Esophagus (tissue), 2 donors: Measurements from ENCODE around the gene FAM174C. TPM values are rescaled to one million over a fixed set of nuclear protein-coding genes. Genes with fewer than 3 reads are reported as not detected.
A peak's percentile ranks its signal among the peaks of the same experiment; 100 is the strongest.
"Not testable (repeated sequence)": the region's sequence is repeated elsewhere in the genome, so short reads cannot be mapped to it uniquely, and the experiment has no call there.

ENCODE experiments used
- H3K27ac ChIP-seq, 2 donors: one replicate each; pipeline ENCODE4 v1.5.1; 2013; ENCODE audit warnings: low read depth in 2 of 2, mild to moderate bottlenecking in 2 of 2, inconsistent platforms in 1 of 2, low read length in 1 of 2, moderate library complexity in 1 of 2
- H3K27me3 ChIP-seq, 2 donors: one replicate each; pipeline ENCODE4 v1.6.1; 2013; ENCODE audit warnings: low read length in 2 of 2, control low read depth in 1 of 2, mild to moderate bottlenecking in 1 of 2; ENCODE audit not compliant: insufficient read depth in 2 of 2, control insufficient read depth in 1 of 2
- H3K36me3 ChIP-seq, 2 donors: one replicate each; pipeline ENCODE4 v1.6.1; 2013; ENCODE audit warnings: low read length in 1 of 2; ENCODE audit not compliant: control insufficient read depth in 2 of 2, insufficient read depth in 2 of 2
- H3K4me1 ChIP-seq, 2 donors: one replicate each; pipeline ENCODE4 v1.6.1; 2013; ENCODE audit warnings: low read length in 1 of 2; ENCODE audit not compliant: control insufficient read depth in 2 of 2, insufficient read depth in 2 of 2
- H3K4me3 ChIP-seq, 2 donors: one replicate each; pipeline ENCODE4 v1.5.1; 2013; ENCODE audit warnings: low read length in 2 of 2, mild to moderate bottlenecking in 2 of 2, low read depth in 1 of 2, moderate library complexity in 1 of 2
- H3K9me3 ChIP-seq, 2 donors: one replicate each; pipeline ENCODE4 v1.6.1; 2013; ENCODE audit warnings: mild to moderate bottlenecking in 2 of 2, low read depth in 1 of 2, low read length in 1 of 2, moderate library complexity in 1 of 2; ENCODE audit not compliant: control insufficient read depth in 2 of 2, insufficient read depth in 1 of 2
- WGBS, 2 donors: extraction: QIAGEN DNeasy Blood & Tissue Kit; methylation state at CpG; one replicate each; pipeline ENCODE4 v1.1.7; 2013; 5-methylcytosine and 5-hydroxymethylcytosine counted together
- polyA plus RNA-seq, 2 donors: library from polyadenylated mRNA; stranded (reverse); fragments of 200-250 nt; gene quantifications; one replicate each; pipeline ENCODE4 v1.2.3, GENCODE V29; 2013
- donor health status: healthy with polysubstance abuse.
- donor health status: Bipolar disorder and iron deficiency.

The FAM174C gene
- polyA plus RNA-seq, 2 donors: 45.8 to 46.7 TPM

GRCh38 chr19:1317274-1318003 is 42.1 kb downstream of the FAM174C start:
- Histone ChIP-seq H3K4me1 (peaks cover 0 to 8% of the 10 kb centered on the region in 2 donors), H3K27ac (no peak overlapping the region), H3K9me3 (no peaks in the 10 kb centered on the region), H3K36me3 (no peaks in the 10 kb centered on the region), H3K4me3 (no peak overlapping the region), H3K27me3 (peaks cover 6% of the 10 kb centered on the region in 2 donors)
- WGBS, 2 donors: 64 to 66% methylated on average over 17 of the region's 17 CpGs

GRCh38 chr19:1318678-1319471 is 43.5 kb downstream of the FAM174C start:
- Histone ChIP-seq H3K4me3 (no peak overlapping the region), H3K27me3 (peaks cover 6% of the 10 kb centered on the region in 2 donors), H3K27ac (no peak overlapping the region)

GRCh38 chr19:1320282-1320650 is 44.9 kb downstream of the FAM174C start:
- H3K4me3 ChIP-seq, H3K9me3 ChIP-seq, H3K27me3 ChIP-seq, H3K4me1 ChIP-seq, H3K27ac ChIP-seq, H3K36me3 ChIP-seq: not testable (repeated sequence)
- WGBS, 2 donors: 92 to 94% methylated on average over 3 of the region's 3 CpGs

More at GRCh38 chr19:1318678-1319471, 43.5 kb downstream of the FAM174C start:
- 31 to 46% methylated on average over 46 of the region's 46 CpGs for WGBS, 2 donors
- Histone ChIP-seq H3K9me3 (no peaks in the 10 kb centered on the region), H3K4me1 (peaks cover under 1 to 4% of the 10 kb centered on the region in 2 donors), H3K36me3 (no peaks in the 10 kb centered on the region)

GRCh38 chr19:1321539-1321938 is 46.2 kb downstream of the FAM174C start:
- H3K27ac ChIP-seq: no peak overlapping the region
- H3K4me1 ChIP-seq: peaks cover 8 to 10% of the 10 kb centered on the region in 2 donors
- no peaks in the 10 kb centered on the region for H3K36me3 ChIP-seq
- H3K4me3 ChIP-seq: no peak overlapping the region
- no peaks in the 10 kb centered on the region for H3K9me3 ChIP-seq
- peaks cover under 1 to 8% of the 10 kb centered on the region in 2 donors for H3K27me3 ChIP-seq
- WGBS, 2 donors: 82 to 85% methylated on average over 9 of the region's 9 CpGs

- Histone ChIP-seq H3K4me1 (peaks cover 8 to 10% of the 10 kb centered on the region in 2 donors), H3K36me3 (no peaks in the 10 kb centered on the region), H3K4me3 (no peak overlapping the region), H3K27me3 (peaks cover 0 to 8% of the 10 kb centered on the region in 2 donors), H3K9me3 (no peaks in the 10 kb centered on the region), H3K27ac (no peak overlapping the region)
- 85 to 86% methylated on average over 15 to 16 of the region's 16 CpGs for WGBS, 2 donors
Observed at GRCh38 chr19:1322198-1322981, 47.1 kb downstream of the FAM174C start.

GRCh38 chr19:1324249-1324805 is 49.0 kb downstream of the FAM174C start:
- peaks cover 8 to 10% of the 10 kb centered on the region in 2 donors for H3K4me1 ChIP-seq
- WGBS, 2 donors: 78 to 86% methylated on average over 11 to 12 of the region's 12 CpGs
- no peak overlapping the region for H3K4me3 ChIP-seq
- H3K36me3 ChIP-seq: no peaks in the 10 kb centered on the region
- H3K9me3 ChIP-seq: no peaks in the 10 kb centered on the region
- peaks cover 0 to 4% of the 10 kb centered on the region in 2 donors for H3K27me3 ChIP-seq
- no peak overlapping the region for H3K27ac ChIP-seq

GRCh38 chr19:1324806-1325567 is 49.7 kb downstream of the FAM174C start:
- 2% methylated on average over 58 to 66 of the region's 66 CpGs for WGBS, 2 donors
- no peaks in the 10 kb centered on the region for H3K9me3 ChIP-seq
- no peaks in the 10 kb centered on the region for H3K36me3 ChIP-seq
- H3K4me3 ChIP-seq: peak overlapping the region; percentile 7 to 13
- H3K27ac ChIP-seq: no peak overlapping the region
- H3K27me3 ChIP-seq: peaks cover 0 to 4% of the 10 kb centered on the region in 2 donors
- peaks cover 8 to 10% of the 10 kb centered on the region in 2 donors for H3K4me1 ChIP-seq

- no peaks in the 10 kb centered on the region for H3K36me3 ChIP-seq
- no peak overlapping the region for H3K27ac ChIP-seq
- H3K4me1 ChIP-seq: peaks cover 8 to 10% of the 10 kb centered on the region in 2 donors
- WGBS, 2 donors: 71 to 79% methylated on average over 38 of the region's 38 CpGs
- peaks cover 0 to 4% of the 10 kb centered on the region in 2 donors for H3K27me3 ChIP-seq
- no peaks in the 10 kb centered on the region for H3K9me3 ChIP-seq
- peak overlapping the region in 1 of 2 donors; percentile 13 for H3K4me3 ChIP-seq
Observed at GRCh38 chr19:1325568-1326294, 50.4 kb downstream of the FAM174C start.
